NAMALWA (cell line): ENCODE results near the gene UNC5CL.

ENCODE experiments used
- DNase-seq: peaks from one replicate; pipeline ENCODE4 v3.0.0-alpha.2; 2015; ENCODE audit warnings: low spot score

UNC5CL gene

GRCh38 chr6:41002168-41002567, 36.9 kb downstream of the UNC5CL start:
- DNase-seq, result no peak

- DNase-seq, result no peak
Measured at GRCh38 chr6:41000248-41000647, 38.8 kb downstream of the UNC5CL start.

DNA sequence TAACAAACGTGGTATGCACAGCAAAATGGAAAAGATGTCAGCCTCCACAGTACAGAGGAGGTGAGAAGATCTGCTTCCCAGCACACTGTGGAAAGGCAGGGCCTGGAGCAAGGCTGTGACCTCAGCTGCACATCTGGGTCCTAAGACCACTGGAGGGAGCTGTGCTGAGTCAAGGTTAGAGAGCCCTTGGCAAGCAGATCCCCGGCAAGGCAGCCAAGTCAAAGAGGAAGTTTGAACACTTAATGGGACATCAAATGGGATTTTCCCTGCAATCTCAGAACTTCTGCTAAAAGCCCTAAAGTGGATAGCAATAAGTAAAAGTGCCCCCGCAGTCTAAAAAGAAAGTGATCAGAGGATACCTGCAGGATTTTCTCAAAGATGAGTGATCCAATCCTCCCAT, 39.5 kb downstream of the UNC5CL start:
- DNase-seq, result peak; percentile 62

DNA sequence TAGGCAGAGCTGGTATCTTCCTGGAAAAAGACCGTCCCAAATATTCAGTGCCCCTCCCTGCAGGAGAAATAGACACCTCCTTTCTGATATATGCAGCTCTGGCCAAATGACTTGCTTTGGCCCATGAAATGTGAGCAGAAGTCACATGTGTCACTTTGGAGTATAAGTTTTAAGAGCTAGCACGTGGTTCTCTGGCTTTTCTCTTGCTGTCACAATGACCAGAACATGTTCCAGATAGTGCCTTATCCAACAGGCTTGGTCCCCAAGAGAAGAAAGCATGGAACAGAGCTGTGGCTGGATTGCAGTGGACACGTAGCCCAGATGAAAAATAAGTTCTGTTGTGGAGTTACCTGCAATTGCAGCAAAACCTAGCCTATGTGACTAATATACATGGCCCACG, 40.4 kb downstream of the UNC5CL start:
- DNase-seq, result no peak

DNA sequence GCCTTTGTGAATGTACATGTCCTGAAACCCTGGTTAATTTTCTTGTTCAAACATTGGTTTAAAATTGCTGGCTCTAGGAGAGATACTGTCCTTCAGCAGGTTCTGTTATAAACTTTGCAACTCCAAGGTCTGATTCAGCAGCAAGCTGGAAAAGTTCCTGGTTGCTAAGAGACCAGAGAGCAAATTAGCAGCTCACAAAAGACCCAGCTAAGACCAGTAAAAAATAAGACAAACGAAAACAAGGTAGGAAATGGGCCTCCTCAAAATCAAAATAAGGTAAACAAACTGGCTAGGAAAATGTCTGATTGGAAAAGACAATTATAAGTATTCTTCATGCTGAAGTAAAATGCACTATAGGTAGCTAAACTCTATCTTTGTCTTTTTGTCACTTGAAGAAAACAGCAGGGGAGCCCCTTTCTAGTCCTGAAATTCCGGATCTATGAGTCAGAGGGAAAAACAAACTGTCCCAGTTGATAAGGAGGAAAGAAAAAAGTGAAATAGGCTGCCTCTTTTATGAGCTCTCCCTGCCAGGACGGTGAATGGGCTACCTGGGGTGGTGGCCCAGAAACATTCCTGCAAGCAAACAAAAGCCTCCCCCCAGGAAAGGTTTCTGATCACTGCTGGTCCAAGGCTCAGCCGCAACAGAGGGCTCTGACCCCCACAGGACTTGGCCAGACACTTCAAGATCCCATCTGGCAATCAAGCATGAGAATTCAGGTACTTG, 41.6 kb downstream of the UNC5CL start:
- DNase-seq, result no peak

- DNase-seq, result no peak
Measured at GRCh38 chr6:40996591-40997233, 42.3 kb downstream of the UNC5CL start.

GRCh38 chr6:40992746-40993145, 46.3 kb downstream of the UNC5CL start:
- no peak for DNase-seq

GRCh38 chr6:40990301-40990700, 48.7 kb downstream of the UNC5CL start:
- no peak for DNase-seq

GRCh38 chr6:40989204-40990169, 49.5 kb downstream of the UNC5CL start:
- DNase-seq, result no peak

DNA sequence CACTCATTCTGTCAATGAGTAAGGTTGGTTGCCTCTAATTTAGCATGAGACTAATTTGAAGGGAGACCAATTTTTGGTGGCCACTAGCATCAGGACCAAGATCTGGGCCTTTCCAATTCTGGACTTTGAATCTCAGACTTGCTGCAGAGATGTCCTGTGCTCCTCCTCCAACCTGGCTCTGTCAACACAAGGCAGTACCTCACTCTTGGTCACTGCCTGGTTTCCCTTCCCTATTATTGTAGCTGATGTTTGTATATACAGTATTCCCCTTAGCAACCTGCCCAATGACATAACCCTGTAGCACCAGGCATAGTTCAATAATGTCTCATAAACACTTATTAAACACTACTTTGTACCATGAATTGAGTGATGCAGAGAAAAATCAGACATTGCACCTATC, 50.4 kb downstream of the UNC5CL start:
- DNase-seq, result peak; percentile 8

DNA sequence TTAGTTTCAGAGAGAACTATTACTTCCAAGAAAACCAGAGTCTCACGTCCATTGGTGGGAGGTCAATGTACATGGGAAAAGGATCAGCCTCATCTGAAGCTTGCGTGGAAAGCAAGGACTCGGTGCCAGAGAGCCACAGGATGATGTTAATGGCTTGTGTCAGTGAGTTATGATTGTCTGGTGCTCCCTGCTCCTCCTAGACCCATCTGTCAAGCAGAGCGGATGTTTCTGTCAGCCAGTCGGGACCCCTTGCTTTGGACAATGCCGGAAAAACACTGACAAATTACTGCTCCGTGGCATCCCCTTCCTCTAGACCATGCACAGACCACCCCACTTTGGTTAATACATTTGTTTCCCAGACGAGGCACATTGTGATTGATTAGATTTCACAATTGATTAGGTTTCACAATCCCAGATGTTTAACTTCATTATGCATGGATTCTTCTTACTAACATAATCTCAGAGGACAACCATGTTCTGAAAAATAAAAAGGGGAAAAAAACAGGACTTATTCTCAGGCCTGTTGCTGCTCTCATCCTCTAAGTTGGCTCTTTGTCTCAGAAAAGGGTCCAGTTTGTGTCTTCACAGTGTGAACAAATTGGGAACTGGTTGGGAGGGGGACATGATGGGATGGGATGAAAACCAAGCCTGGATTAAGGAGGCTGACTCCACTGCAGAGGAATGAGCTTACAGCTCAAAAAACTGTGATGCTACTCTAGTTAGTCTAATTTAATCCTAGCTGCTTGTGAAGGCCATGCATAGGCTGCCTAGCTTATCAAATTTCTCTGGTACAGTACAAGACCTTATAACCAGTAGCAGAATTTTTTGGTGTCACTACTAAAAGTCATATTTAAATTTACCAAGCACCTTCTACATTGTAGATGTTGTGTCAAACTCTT, 51.9 kb downstream of the UNC5CL start:
- DNase-seq, result no peak

DNA sequence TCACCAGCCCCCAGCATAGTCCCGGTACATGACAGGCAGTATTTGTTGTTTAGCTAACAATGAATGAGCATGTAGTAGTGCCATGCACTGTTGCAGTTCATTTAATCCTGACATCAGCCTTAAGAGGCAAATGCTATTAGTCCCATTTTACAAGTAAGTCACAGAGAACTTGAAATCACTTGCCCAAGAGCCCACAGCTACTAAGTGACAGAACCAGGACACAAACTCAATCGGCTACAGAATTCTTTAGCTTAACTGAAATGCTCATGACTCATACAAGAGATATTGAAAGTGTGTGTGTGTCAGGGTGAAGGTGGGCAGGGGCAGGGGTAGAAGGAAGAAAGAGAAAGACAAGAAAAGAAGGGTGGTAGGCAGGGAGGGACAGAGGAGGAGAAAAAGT, 52.7 kb downstream of the UNC5CL start:
- no peak for DNase-seq

DNA sequence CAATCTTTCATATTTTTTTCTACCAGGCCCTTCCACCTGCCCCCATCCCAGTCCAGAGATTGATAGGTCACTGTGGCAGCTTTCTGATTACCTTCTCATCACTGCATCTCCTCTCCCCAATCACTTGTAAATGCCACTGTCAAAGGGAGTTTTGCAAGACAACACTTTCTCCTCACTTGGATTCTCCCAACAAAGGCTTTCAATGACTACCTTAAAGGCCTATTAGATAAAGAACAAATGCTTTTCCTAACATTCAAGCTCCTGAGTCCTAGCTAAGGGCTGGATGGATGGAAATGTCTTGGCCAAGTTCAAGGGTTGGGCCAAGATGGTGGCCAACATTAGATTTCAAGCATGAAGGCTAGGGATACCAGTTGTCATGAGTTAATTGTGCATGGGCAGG, 55.3 kb downstream of the UNC5CL start:
- DNase-seq, result no peak

GRCh38 chr6:40982917-40983316, 56.1 kb downstream of the UNC5CL start:
- no peak for DNase-seq

DNA sequence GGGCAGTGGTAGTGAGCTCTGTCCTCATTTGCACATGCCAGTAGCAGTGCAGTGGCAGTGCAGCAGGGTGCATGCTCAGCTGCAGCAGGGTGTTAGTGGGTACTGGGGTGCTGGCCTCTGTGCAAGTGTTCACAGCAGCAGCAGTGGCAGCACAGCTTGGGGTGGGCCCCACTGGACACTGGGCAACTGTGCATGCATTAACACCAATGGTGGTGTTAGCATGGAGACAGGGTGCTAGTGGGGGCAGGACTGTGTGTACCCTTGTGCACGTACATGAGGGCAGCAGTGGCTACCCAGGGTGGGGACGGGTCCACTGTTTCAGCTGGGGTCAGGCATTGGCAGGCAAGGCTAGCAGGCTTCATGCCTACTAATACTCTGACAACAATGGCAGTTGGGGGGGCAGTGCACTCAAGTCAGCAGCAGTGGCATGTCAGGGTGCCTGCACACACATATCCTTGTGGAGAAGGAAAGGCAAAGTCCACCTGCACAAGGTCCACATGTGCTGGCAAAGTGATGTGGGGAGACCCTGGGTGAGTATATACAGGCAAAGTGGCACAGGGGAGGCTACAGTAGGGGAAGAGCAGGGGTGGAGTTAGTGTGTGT, 60.2 kb downstream of the UNC5CL start:
- DNase-seq, result no peak

- no peak for DNase-seq
Measured at GRCh38 chr6:40977695-40978094, 61.3 kb downstream of the UNC5CL start.

- no peak for DNase-seq
Measured at GRCh38 chr6:40977085-40977484, 61.9 kb downstream of the UNC5CL start.
